Measurements from ENCODE around the gene HADHB.
"Not testable (repeated sequence)": the region's sequence is repeated elsewhere in the genome, so short reads cannot be mapped to it uniquely, and the experiment has no call there.

- not testable (repeated sequence) for TF ChIP-seq CTCF (IDR thresholded peaks at IDR 0.05; ENCODE audit: low read depth, low read length, poor library complexity, severe bottlenecking); EZH2phosphoT487 (IDR thresholded peaks at IDR 0.05; ENCODE audit: borderline replicate concordance, low read length)
These were observed 60.4 kb downstream of the HADHB start for GRCh38 chr2:26305094-26305493.
